GM12891 (cell line): ENCODE data around the gene STAT3.
"Not testable (repeated sequence)": the region's sequence is repeated elsewhere in the genome, so short reads cannot be mapped to it uniquely, and the experiment has no call there.

Experiments used
- POLR2A ChIP-seq: IDR thresholded peaks from 2 replicates; pipeline ENCODE4 v1.6.1; 2011; ENCODE audit warnings: low read depth, low read length, control low read depth
- POLR2AphosphoS5 ChIP-seq: IDR thresholded peaks from 2 replicates; pipeline ENCODE4 v1.6.1; 2011; ENCODE audit warnings: low read depth, low read length, control low read depth
- POU2F2 ChIP-seq: IDR thresholded peaks from 2 replicates; pipeline ENCODE4 v1.6.1; 2011; ENCODE audit warnings: low read depth, mild to moderate bottlenecking, control low read depth, low read length, moderate library complexity
- SPI1 ChIP-seq: IDR thresholded peaks from 2 replicates; pipeline ENCODE4 v1.6.1; 2011; ENCODE audit warnings: low read depth, low read length, control low read depth
- TAF1 ChIP-seq: IDR thresholded peaks from 2 replicates; pipeline ENCODE4 v1.6.1; 2011; ENCODE audit warnings: low read depth, low read length, control low read depth

DNA sequence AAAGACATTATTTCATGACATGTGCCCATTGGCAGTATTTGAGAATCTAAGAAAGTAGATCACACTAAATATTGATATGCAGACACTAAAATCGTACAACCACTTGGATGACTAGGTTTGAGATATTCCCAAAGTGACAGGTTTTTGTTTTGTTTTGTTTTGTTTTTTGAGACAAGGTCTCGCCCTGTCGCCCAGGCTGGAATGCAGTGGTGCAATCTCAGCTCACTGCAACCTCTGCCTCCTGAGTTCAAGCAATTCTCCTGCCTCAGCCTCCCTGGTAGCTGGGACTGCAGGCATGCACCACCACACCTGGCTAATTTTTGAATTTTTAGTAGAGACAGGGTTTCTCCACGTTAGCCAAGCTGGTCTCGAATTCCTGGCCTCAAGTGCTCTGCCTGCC lies 19.9 kb downstream of the STAT3 start:
- not testable (repeated sequence) for TF ChIP-seq POLR2A, TAF1, SPI1, POLR2AphosphoS5, POU2F2
